Panc1 (cell line): Measurements from ENCODE around the gene TNPO1. TPM values are rescaled to one million over a fixed set of nuclear protein-coding genes. Genes with fewer than 3 reads are reported as not detected.

Experiments
- ATAC-seq: fragments of 200-7000 bp; cut with Tn5 transposase; 2 replicates; pipeline ENCODE4 v1.9.1; 2020; ENCODE audit warnings: mild to moderate bottlenecking, moderate library complexity
- BruUV-seq: library from RNA; stranded (reverse); fragments of 400-500 nt; replicated peaks from 2 replicates; lab custom pipeline; 2021; lab: Mats Ljungman, UMichigan
- CTCF ChIA-PET: fragments of 300-600 bp; sonication (Branson Sonifier 250); formaldehyde crosslinking; loops from one replicate; lab custom pipeline; 2022; ENCODE audit warnings: antibody characterized with exemption; lab: Charles Lee
- POLR2A ChIA-PET: fragments of 300-600 bp; sonication (Branson Sonifier 250); formaldehyde crosslinking; loops from one replicate; lab custom pipeline; 2022; ENCODE audit warnings: antibody characterized with exemption; lab: Charles Lee
- DNase-seq: peaks from one replicate; pipeline ENCODE4 v3.0.0-alpha.2; 2010; ENCODE audit warnings: low read depth, low spot score
- H3K27ac ChIP-seq: 2 replicates; pipeline ENCODE4 v1.5.1; 2011; ENCODE audit warnings: mild to moderate bottlenecking, low read length, inconsistent platforms
- H3K27me3 ChIP-seq: fragments of 200-500 bp; sonication (Bioruptor generic); 2 replicates; pipeline ENCODE4 v1.6.0; 2014; ENCODE audit warnings: low read length, inconsistent platforms; ENCODE audit not compliant: control insufficient read depth, insufficient read depth
- H3K36me3 ChIP-seq: fragments of 200-500 bp; sonication (Bioruptor generic); 2 replicates; pipeline ENCODE4 v1.5.1; 2014; ENCODE audit warnings: inconsistent platforms, mild to moderate bottlenecking, low read length, moderate library complexity; ENCODE audit not compliant: control insufficient read depth, insufficient read depth
- H3K4me1 ChIP-seq: 2 replicates; pipeline ENCODE4 v1.5.1; 2011; ENCODE audit warnings: inconsistent platforms, mild to moderate bottlenecking, low read length, moderate library complexity; ENCODE audit not compliant: control insufficient read depth, insufficient read depth
- H3K4me3 ChIP-seq, 2 experiments: 2 replicates each; pipeline ENCODE4 v1.5.1; 2011 to 2012; ENCODE audit warnings: low read depth in 2 of 2, low read length in 2 of 2, mild to moderate bottlenecking in 2 of 2, inconsistent platforms in 1 of 2, moderate library complexity in 1 of 2
- H3K9me3 ChIP-seq: fragments of 200-500 bp; sonication (Bioruptor generic); 2 replicates; pipeline ENCODE4 v1.5.1; 2014; ENCODE audit warnings: low read depth, mild to moderate bottlenecking, inconsistent platforms, low read length, moderate library complexity; ENCODE audit not compliant: control insufficient read depth, insufficient read depth
- CTCF ChIP-seq: fragments of 450-650 bp; IDR thresholded peaks from 2 replicates; pipeline ENCODE4 v1.5.1; 2017; ENCODE audit warnings: mild to moderate bottlenecking
- POLR2AphosphoS5 ChIP-seq: IDR thresholded peaks from 2 replicates; pipeline ENCODE4 v1.6.1; 2012; ENCODE audit warnings: mild to moderate bottlenecking, low read depth, low read length, moderate library complexity
- SIN3A ChIP-seq: IDR thresholded peaks from 2 replicates; pipeline ENCODE4 v1.6.1; 2012; ENCODE audit warnings: low read depth, mild to moderate bottlenecking, low read length, moderate library complexity, borderline replicate concordance; ENCODE audit not compliant: insufficient read depth
- TCF7L2 ChIP-seq: IDR thresholded peaks from 2 replicates; pipeline ENCODE4 v1.6.1; 2011; ENCODE audit warnings: mild to moderate bottlenecking, low read depth, low read length, inconsistent platforms
- in situ Hi-C: cut with HindIII; loops from 2 replicates; pipeline ENCODE4 v1.10.0; 2016; ENCODE audit warnings: low sequenced_read_pairs, low pct_unique_long_range_greater_than_20kb
- intact Hi-C: fragments of 100-400 bp; cut with micrococcal nuclease; formaldehyde crosslinking; loops from one replicate; pipeline ENCODE4 v1.10.0; 2022; ENCODE audit not compliant: unreplicated experiment
- total RNA-seq: library from RNA; stranded (reverse); gene quantifications from one replicate; pipeline ENCODE4 v1.2.1, GENCODE V29; 2021; ENCODE audit not compliant: unreplicated experiment
- TF ChIP-seq, protein P1 (sequence below), 2 experiments: IDR thresholded peaks; 2 replicates each; pipeline ENCODE4 v1.6.1; 2011 to 2012; ENCODE audit warnings: low read depth in 2 of 2, control low read depth in 1 of 2, low read length in 1 of 2, mild to moderate bottlenecking in 1 of 2, moderate library complexity in 1 of 2; ENCODE audit not compliant: insufficient read depth in 1 of 2

The TNPO1 gene
- total RNA-seq, 1 experiment from 2014 or later = 169 TPM

DNA sequence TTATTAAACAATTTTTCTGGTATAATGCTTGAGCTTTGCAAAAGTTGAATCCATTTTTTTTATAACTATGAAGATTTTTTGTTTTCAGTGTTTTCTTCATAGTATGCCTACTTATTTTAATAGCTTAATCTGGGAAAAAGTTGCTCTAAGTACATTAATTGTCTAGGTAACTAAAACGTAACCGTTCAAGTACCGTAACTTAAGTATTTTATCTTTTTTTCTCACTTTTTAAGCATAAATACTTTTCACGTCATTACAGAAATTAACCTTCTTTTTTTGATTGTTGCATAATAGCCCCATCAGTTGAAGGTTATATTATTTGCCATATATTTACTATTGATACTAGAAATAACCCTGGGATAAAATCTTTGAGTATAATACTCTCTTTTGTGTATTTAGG is 15.2 kb downstream of the TNPO1 start:
- Histone ChIP-seq H3K27ac (no peak overlapping the region), H3K4me3 (no peak overlapping the region), H3K9me3 (no peaks in the 10 kb centered on the region), H3K27me3 (no peaks in the 10 kb centered on the region), H3K36me3 (no peaks in the 10 kb centered on the region), H3K4me1 (peaks cover 10% of the 10 kb centered on the region; the same call in 1 of the 2 replicates)
- no TSS peak for BruUV-seq
- ATAC-seq (no peak), DNase-seq (no peak)
- ChIA-PET CTCF (no interaction called here), POLR2A (no interaction called here)
- intact Hi-C loops (no loop called here), in situ Hi-C loops (no loop called here)
- TF ChIP-seq TCF7L2 = no peak
- TF ChIP-seq POLR2AphosphoS5 = no peak
- no peak for TF ChIP-seq CTCF
- TF ChIP-seq, protein P1, sequence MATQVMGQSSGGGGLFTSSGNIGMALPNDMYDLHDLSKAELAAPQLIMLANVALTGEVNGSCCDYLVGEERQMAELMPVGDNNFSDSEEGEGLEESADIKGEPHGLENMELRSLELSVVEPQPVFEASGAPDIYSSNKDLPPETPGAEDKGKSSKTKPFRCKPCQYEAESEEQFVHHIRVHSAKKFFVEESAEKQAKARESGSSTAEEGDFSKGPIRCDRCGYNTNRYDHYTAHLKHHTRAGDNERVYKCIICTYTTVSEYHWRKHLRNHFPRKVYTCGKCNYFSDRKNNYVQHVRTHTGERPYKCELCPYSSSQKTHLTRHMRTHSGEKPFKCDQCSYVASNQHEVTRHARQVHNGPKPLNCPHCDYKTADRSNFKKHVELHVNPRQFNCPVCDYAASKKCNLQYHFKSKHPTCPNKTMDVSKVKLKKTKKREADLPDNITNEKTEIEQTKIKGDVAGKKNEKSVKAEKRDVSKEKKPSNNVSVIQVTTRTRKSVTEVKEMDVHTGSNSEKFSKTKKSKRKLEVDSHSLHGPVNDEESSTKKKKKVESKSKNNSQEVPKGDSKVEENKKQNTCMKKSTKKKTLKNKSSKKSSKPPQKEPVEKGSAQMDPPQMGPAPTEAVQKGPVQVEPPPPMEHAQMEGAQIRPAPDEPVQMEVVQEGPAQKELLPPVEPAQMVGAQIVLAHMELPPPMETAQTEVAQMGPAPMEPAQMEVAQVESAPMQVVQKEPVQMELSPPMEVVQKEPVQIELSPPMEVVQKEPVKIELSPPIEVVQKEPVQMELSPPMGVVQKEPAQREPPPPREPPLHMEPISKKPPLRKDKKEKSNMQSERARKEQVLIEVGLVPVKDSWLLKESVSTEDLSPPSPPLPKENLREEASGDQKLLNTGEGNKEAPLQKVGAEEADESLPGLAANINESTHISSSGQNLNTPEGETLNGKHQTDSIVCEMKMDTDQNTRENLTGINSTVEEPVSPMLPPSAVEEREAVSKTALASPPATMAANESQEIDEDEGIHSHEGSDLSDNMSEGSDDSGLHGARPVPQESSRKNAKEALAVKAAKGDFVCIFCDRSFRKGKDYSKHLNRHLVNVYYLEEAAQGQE (IDR thresholded peaks at IDR 0.05; ENCODE audit: insufficient read depth in 1 of 2, low read depth in 2 of 2, low read length in 1 of 2) = no peak
- TF ChIP-seq SIN3A = no peak

DNA sequence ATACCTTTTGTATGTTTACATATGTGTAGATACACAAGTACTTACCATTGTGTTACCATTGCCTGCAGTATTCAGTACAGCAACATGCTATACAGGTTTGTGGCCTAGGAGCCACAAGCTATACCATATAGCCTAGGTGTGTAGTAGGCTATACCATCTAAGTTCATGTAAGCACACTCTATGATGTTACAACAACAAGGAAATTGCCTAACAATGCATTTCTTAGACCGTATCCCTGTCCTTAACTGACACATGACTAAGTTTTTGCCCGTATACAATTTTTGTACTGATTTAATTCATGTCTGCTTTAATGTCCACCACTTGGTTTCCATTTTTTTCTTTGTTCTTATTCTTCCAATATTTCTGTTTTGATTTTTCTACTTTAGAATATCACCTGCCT is 18.5 kb downstream of the TNPO1 start:
- DNase-seq = no peak
- Histone ChIP-seq H3K27me3 (no peaks in the 10 kb centered on the region), H3K36me3 (no peaks in the 10 kb centered on the region), H3K4me3 (no peak overlapping the region), H3K9me3 (no peaks in the 10 kb centered on the region), H3K27ac (no peak overlapping the region), H3K4me1 (peaks cover 6% of the 10 kb centered on the region; the same call in 1 of the 2 replicates)
- in situ Hi-C loops = no loop called here
- intact Hi-C loops = no loop called here
- ATAC-seq = no peak
- CTCF ChIA-PET = no interaction called here
- POLR2A ChIA-PET = no interaction called here
- BruUV-seq = no TSS peak
- TF ChIP-seq, protein P1 (IDR thresholded peaks at IDR 0.05; ENCODE audit: insufficient read depth in 1 of 2, low read depth in 2 of 2, low read length in 1 of 2) = no peak
- TF ChIP-seq POLR2AphosphoS5 (no peak), TCF7L2 (no peak), SIN3A (no peak), CTCF (no peak)
